Stimulated activated CD8-positive, alpha-beta memory T cell treated with anti-CD3 and anti-CD28 coated beads, Interleukin-15, amount 100 ng/mL, for 4 hours (primary cell): ENCODE data around the gene SNAP29.
A peak's percentile ranks its signal among the peaks of the same experiment; 100 is the strongest.
"Not testable (repeated sequence)": the region's sequence is repeated elsewhere in the genome, so short reads cannot be mapped to it uniquely, and the experiment has no call there.

Experiments
- DNase-seq, 2 donors: peaks; one replicate each; pipeline ENCODE4 v3.0.0-alpha.2; 2020; ENCODE audit warnings: low read depth in 2 of 2

The SNAP29 gene

GRCh38 chr22:20834725-20835124 is 24.1 kb upstream of the SNAP29 start:
- no peak for DNase-seq

- DNase-seq, result no peak
These were observed 21.6 kb upstream of the SNAP29 start for GRCh38 chr22:20836987-20837823.

GRCh38 chr22:20839354-20839753 is 19.5 kb upstream of the SNAP29 start:
- DNase-seq, result not testable (repeated sequence)

- no peak for DNase-seq
These were observed 18.8 kb upstream of the SNAP29 start for GRCh38 chr22:20839837-20840645.

GRCh38 chr22:20840646-20841371 is 18.0 kb upstream of the SNAP29 start:
- DNase-seq, result no peak

- DNase-seq, result no peak
These were observed 15.3 kb upstream of the SNAP29 start for GRCh38 chr22:20843501-20843900.

GRCh38 chr22:20844055-20845037 is 14.5 kb upstream of the SNAP29 start:
- no peak for DNase-seq

GRCh38 chr22:20847318-20847822 is 11.4 kb upstream of the SNAP29 start:
- no peak for DNase-seq

- DNase-seq, result no peak
These were observed 6.7 kb upstream of the SNAP29 start for GRCh38 chr22:20852076-20852475.

- DNase-seq, result no peak
These were observed 6.3 kb upstream of the SNAP29 start for GRCh38 chr22:20852503-20852902.

GRCh38 chr22:20853236-20853660 is 5.6 kb upstream of the SNAP29 start:
- no peak for DNase-seq

GRCh38 chr22:20857247-20857643 is 1.6 kb upstream of the SNAP29 start:
- no peak for DNase-seq

- DNase-seq, result peak; percentile 71 to 75
These were observed 781 bp upstream of the SNAP29 start for GRCh38 chr22:20857838-20858614.

- DNase-seq, result no peak
These were observed 808 bp downstream of the SNAP29 start for GRCh38 chr22:20859615-20860014.

GRCh38 chr22:20862540-20862939 is 3.7 kb downstream of the SNAP29 start:
- no peak for DNase-seq

- DNase-seq, result no peak
These were observed 4.6 kb downstream of the SNAP29 start for GRCh38 chr22:20863366-20863765.

GRCh38 chr22:20864186-20864908 is 5.5 kb downstream of the SNAP29 start:
- DNase-seq, result no peak

- DNase-seq, result no peak
These were observed 6.5 kb downstream of the SNAP29 start for GRCh38 chr22:20865331-20865730.

GRCh38 chr22:20865875-20866445 is 7.2 kb downstream of the SNAP29 start:
- DNase-seq, result no peak
